HG03469 (cell line): ENCODE results near the gene ZFR.
"Not testable (repeated sequence)": the region's sequence is repeated elsewhere in the genome, so short reads cannot be mapped to it uniquely, and the experiment has no call there.

ENCODE experiments used
- ATAC-seq: cut with Tn5 transposase; IDR thresholded peaks from one replicate; pipeline ENCODE4 v1.9.1; 2021; ENCODE audit warnings: mild to moderate bottlenecking, moderate library complexity, moderate number of reproducible peaks; ENCODE audit not compliant: unreplicated experiment

The ZFR gene

DNA sequence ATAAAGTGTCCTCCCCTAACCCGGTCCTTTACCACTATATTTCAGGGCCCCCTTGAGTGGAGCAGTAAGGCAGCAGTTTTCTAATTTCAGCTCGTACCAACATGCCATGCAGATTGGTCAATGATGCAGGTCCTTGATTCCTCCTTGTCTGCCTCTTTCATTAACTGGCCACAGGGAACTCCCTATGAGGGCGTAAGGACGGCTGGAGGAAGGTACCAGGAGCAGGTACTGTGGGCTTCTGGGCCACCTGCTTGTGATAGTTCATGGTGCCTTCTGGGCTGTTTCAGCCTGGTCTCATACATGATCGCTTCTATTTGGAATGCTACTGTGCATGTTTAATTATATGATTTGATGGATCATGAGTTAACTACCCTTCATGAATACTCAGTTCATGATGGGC, 9.4 kb upstream of the ZFR start:
- ATAC-seq: no peak

DNA sequence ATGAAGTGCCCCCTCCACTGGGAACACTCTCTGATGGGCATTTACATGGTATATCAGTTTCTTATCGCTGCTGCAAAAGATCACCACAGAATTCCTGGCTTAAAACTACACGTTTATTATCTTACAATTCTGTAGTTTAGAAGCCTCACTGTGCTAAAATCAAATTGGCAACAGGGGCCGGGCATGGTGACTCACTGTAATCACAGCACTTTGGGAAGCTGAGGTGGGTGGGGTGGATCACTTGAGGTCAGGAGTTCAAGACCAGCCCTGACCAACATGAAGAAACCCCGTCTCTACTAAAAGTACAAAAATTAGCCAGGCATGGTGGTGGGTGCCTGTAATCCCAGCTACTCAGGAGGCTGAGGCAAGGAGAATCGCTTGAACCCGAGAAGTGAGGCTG, 7.8 kb upstream of the ZFR start:
- not testable (repeated sequence) for ATAC-seq

DNA sequence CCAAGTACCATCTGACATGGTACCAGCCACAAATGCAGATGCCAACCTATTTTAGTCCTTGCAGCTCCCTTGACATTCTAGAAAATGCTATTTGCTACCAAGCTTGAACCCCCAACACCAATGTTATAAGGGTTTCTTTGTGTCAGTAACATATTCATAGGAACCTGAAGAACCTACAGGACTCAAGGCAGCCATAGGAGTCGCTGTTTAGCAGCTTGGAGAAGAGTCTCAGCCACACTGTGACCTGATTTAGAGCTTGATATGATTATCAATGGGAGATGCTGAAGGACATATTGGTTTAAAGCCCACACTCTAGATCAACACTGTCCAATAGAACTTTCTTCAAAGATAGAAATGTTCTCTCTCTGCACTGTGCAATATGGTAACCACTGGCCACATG, 6.4 kb upstream of the ZFR start:
- ATAC-seq: no peak

DNA sequence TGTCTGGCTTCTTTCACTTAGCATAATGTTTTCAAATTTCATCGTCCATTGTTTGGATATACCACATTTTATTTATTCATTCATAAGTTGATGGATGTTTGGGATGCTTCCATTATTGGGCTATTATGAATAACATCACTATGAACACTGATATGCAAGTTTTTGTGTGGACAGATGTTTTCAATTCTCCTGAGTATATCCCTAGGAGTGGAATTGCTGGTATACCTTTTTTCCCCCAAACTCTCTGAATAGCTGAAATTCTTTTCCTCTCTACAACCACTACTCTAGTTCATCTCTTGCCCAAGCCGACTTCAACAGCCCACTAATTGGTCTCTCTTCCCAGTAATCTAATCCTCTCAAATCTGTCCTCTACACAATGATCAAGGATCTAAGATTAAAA, 4.7 kb upstream of the ZFR start:
- ATAC-seq: no peak

DNA sequence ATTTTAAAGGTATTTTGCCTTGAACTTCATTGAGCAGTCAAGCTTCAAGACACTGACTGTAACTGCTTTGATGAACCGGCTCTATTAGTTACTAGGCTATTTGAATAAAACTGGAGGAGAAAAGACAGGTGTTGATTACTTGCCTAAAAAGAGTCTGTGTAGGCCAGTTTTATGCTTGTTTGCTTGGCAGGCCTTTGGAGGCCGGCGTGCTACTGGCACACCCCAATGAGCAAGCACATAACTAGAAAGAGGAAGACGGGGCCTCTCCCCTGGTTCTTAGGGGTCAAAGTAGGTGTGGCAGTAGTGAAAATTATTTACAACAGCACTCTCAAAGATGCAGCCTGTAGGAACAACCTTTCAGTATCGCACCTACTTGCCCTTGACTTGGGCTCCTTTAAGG, 2.1 kb upstream of the ZFR start:
- no peak for ATAC-seq

DNA sequence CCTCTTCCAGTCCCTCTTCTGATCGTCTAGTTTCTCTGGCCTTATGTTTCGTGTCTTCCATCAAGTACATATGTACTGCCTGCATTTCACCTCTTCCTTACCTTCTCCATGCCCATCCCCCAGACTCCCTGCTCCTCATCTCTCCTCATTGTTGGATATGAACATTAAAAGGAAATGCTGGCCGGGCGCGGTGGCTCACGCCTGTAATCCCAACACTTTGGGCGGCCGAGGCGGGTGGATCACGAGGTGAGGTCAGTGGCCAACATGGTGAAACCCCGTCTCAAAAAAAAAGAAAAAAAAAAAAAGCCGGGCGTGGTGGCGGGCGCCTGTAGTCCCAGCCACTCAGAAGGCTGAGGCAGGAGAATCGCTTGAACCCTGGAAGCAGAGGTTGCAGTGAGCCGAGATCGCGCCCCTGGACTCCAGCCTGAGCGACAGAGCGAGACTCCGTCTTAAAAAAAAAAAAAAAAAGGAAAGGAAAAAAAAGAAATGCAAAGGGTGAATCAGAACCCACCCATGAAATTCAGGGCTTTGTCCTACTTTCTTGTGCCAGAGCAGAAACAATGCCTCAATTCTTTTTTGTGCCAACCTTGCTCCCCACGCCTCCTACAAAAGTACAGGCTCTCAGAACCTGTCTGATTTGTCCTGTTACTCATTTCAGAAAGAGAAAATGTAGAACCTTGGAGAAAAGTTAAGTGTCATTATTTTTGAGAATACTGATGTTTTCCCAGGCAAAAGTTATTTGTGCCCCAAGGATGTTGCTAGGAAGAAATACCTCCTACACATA, 1.5 kb upstream of the ZFR start:
- no peak for ATAC-seq

DNA sequence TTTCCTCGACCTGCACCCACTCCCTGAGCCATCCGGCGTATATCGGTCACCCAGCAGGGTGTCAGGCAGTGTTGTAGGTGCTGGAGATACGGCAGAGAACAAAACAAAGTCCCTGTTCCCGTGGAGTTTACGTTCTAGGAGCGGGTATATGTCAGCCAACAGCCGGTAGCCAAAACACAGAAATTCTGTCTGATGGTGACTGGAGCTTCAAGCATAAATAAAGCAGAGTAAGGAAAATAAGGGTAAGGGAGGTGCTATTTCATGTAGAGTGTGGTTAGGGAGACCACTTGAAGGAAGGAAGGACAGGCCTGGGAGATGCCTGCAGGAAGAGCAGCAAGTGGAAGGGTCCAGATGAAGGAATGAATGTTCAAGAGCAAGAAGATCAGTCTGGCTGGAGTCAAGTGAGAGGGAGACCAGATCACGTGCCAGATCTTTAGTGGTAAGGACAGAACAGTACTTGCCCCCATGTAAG, 783 bp upstream of the ZFR start:
- ATAC-seq: no peak

DNA sequence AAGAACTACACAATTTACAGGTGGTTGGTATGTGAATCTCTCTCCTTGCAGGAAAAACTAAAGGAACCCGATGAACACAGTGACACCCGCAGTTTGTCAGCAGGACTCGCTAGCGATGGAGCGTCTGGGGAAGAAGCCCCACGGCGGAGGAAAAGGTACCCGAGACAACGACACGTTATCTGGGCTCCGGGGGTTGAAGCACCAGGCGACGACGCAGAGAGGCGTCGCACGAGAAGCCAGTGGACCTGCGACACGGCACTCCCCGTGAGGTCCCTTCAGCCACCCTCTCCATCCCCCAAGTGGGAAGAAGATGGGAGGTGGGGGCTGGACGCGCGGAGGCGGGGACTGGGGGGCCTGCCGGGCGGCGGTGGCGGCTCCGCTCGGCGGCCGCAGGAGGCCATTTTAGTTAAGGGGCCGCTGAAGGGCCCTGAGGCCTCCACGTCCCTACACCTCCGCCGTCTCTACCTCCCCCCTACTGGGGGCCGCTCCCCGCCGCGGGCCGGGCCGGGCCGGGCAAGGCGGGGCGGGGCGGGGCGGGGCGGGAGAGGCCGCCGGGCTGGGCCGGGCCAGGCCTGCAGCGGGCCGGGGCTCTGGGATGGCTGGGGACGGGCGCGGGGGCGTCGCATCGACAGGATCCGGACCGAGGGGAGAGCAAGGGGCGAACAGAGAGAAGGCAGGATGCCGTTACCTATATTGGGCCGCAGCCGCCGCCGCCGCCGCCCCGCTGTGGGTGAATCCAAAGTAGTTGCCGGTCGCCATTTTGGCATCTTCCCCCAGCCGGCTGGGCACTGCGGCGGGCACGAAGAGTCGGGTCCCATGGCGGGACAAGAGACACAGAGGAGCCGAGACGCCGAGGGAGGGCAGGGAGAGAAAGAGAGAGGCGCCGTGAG, 754 bp downstream of the ZFR start:
- ATAC-seq: peak; percentile 15

DNA sequence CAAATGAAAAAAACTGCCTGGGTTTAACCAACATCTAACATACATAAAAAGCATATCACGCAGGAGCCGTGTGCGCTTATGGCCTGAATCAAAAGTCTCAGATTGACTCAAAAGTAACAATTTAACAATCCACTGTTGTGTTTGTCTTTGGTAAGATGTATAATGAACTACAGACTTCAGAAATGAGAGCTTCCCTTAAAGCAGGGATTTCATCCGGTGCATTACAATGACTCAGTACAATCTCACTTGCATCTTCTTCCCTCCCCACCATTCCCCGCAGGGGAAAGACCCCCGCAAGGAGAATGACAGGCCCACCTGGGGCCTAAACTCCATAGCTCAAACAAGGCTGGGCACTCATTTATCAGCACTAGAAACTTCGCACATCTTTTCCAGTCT, 1.4 kb downstream of the ZFR start:
- ATAC-seq: no peak

DNA sequence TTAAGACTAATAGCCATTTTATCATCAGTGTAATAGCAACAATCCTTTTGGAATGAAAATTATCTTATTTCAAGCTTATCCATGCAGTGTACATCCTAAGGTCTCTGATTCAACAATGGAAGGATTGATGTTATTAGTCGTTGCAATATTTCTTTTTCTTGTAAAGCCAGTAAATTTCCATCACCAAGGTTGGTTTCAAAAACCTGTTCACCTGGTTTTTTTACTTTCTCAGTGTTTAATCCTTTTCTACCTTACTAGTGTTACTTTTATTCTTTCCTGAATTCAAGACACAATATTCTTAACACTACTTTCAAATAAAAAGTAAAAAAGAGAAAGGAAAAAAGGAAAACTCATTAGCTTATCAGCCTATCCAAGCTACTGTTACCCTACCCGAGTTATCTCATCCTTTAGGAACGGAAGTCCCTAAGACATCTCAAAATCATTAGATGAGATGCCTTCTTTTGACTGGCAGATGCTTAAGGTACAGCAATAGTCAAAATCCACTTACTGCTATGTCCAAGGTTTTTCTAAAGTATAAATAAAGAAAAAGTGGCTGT, 5.4 kb downstream of the ZFR start:
- ATAC-seq: no peak

DNA sequence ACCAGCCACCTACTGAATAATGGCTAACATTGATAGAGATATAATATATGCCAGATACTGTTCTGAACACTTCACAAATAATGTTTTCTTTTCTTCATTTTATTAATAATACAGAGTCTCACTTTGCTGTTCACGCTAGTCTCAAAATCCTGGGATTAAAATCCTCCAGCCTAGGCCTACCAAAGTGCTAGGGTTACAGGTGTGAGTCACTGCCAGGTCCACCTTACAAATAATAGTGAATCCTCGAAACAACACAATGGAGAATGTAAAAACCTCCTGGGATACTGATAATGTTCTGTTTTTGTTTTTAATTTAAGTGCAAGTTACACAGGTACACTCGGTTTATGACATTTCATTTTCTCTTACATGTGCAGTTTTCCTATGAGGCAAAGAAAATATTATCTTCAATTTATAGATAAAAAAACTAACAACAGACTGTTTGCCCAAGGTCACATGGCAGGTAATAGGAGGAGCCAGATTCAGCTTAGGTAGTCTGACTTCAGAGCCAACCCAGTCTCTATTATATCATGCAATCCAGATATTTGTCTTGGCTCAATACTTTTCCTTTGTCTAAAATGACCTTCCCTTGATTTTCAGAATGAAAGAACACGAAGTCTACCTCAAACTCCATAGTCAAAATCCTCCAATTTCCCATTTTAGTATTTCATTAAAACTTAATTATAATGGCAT, 7.8 kb downstream of the ZFR start:
- no peak for ATAC-seq

DNA sequence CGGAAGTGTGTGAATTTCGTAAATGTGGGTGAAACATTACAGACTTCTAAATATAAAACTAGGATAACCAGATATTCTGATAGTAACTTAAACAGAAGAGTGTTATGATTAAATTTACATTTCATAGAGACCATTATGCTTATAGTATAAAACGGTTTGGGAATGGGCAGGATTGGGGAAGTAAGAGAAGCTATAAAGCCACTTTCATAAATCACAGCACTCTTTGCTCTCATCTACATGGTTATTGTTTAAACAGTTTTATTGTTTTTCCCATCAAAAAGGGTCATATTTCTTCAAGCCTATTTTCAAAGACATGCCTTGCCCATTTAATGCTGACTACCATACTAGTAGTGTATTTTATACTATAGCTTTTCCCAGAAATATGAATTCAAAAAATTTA, 9.2 kb downstream of the ZFR start:
- no peak for ATAC-seq

DNA sequence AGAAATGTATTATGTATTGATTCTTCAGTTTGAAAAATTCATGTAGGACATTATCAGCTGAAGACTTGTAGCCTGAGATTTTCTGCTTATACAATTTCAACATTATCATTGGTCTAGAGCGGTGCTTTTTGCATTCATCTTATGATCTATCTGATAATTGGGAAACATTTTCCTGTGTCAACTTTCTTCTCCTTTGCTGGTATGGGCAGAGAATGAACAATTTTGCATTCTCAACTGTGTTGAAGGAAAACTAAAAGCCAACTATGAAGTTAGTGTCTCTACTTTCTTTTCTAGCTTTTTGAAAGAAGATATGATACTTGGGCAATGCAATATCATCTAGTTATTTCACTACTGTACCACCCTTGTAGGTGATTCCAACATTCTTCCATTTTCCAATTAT, 10.3 kb downstream of the ZFR start:
- no peak for ATAC-seq

DNA sequence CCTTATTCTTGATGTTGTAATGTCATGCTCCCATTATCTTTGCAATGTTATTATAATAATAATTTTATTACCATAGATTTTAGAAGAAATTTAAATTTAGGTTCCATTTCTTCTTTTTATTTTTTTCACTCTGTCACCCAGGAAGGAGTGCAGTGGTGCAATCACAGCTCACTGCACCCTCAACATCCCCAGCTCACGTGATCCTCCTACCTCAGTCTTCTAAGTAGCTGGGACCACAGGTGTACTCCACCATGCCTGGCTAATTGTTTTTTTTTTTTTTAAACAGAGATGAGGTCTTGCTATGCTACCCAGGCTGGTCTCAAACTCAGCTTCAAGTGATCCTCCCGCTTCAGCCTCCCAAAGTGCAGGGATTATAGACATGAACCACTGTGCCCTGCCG, 11.9 kb downstream of the ZFR start:
- no peak for ATAC-seq

DNA sequence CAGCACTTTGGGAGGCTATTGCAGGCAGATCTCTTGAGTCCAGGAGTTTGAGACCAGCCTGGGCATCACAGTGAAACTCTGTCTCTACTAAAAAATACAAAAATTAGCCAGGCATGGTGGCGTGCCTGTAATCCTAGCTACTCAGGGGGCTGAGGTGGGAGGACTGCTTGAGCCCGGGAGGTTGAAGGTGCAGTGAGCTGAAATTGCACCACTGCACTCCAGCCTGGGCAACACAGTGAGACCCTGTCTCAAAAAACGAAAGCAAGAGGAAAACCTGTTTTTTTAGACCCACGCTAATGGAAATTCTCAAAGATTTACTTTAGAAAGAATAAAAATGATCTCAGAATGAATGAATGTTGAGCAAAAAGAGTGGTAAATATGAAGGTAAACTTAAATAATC, 13.7 kb downstream of the ZFR start:
- ATAC-seq: not testable (repeated sequence)

DNA sequence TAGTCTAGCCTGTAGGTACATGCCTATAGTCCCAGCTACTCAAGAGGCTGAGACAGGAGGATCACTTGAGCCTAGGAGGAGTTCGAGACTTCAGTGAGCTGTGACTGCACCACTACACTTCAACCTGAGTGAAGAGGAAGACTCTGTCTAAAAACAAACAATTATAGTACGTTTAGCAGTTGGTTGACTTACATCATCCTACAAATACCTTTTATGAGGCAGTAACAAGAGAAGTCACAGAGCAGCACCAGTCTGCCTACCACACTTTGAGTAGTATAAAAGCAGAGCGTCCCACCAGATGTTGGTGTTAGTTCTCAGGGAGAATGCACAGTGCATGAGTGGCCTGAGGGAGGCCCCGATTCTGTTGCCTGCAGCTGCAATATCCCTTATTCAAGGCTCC, 16.1 kb downstream of the ZFR start:
- no peak for ATAC-seq

DNA sequence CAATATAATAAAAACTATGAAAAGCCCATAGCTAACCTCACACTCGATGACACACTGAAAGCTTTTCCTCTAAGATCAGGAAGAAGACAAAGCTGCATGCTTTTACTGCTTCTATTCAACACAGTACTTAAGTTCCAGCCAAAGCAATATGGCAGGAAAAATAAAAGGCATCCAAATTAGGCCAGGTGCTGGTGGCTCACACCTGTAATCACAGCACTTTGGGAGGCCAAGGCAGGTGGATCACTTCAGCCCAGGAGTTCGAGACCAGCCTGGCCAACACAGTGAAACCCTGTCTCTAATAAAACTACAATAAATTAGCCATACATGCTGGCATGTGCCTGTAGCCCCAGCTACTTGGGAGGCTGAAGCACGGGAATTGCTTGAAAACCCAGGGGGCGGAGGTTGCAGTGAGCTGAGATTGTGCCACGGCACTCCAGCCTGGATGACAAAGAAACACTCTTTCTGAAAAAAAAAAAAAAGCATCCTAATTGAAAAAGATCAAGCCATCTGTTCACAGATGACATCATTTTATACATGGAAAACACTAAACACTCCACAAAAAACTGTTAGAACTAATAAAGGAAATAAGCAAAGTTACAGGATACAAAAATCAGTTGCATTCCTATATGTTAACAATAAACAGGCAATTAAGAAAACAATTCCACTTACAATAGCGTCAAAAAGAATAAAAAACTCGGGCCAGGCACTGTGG, 17.9 kb downstream of the ZFR start:
- ATAC-seq: no peak

DNA sequence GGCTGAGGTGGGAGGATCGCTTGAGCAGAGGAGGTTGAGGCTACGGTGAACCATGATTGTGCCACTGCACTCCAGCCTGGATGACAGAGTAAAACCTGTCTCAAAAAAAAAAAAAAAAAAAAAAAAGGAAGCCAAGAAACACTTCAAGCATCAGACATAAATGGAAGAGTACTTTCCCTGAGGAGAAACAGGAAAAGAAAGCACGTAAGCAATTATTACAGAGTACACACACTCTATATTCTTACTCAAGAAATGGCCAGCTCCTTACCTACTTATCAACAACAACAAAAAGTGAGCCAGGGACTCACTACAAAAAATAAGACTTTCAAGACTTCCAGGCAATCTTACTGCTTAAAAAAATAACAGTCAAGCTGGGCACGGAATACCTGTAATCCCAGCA, 21.8 kb downstream of the ZFR start:
- no peak for ATAC-seq

DNA sequence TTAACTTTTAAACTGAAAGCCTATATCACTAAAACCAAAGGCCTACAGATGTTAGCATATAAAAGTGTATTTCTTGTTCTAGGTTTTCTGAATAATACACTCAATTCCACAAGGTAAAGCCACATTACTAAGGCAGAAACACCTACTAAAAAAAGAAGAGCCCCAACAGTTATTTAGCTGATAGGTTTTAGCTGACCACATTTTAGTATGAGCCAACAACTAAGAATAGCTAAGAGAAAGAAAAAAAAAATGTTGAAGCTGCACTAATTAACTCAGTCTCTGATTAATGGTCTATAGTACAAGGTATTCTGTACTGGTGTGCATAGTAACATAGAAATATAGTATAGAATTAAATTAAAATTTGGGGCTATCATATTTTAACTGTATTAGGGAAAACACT, 23.5 kb downstream of the ZFR start:
- no peak for ATAC-seq

DNA sequence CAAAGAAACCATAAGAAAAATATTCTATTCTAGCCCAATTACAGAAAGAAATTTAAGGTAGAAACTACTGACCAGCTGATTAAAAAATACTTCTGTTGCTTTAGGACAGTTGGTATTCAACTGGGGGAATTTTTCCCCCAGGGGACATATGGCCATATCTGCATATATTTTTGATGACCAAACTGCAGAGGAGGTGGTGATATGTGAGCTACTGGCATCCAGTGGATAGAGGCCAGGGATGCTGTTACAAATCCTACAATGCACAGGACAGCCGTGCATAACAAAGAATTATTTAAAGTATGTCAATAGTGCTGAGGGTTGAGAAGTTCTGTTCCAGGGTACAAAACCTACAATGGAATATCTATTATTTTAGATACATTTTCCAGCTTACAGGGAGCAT, 24.0 kb downstream of the ZFR start:
- ATAC-seq: no peak

DNA sequence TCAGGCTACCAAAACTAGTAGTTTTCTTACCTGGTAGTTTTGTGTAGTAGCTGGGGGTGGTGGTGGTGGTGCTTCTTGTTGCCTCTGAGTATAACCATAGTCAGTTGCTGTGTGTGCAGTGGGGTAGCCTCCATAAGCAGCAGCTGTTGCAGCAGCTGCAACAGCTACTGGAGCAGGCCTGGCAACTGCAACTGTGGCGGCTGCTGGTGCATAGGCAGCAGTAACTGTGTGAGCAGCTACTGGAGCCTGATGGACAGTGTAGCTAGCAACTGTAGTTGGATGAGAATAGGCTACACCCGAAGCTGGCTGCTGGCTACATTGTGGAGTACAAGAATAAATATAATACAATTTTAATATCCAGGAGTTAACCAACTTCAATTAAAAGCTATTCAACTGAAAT, 24.7 kb downstream of the ZFR start:
- ATAC-seq: no peak
